GM18499 (cell line): ENCODE measurements around the gene LCE1E.

Experiments
- ATAC-seq: cut with Tn5 transposase; IDR thresholded peaks from one replicate; pipeline ENCODE4 v1.9.1; 2021; ENCODE audit warnings: moderate number of reproducible peaks; ENCODE audit not compliant: insufficient read depth, unreplicated experiment

LCE1E gene

DNA sequence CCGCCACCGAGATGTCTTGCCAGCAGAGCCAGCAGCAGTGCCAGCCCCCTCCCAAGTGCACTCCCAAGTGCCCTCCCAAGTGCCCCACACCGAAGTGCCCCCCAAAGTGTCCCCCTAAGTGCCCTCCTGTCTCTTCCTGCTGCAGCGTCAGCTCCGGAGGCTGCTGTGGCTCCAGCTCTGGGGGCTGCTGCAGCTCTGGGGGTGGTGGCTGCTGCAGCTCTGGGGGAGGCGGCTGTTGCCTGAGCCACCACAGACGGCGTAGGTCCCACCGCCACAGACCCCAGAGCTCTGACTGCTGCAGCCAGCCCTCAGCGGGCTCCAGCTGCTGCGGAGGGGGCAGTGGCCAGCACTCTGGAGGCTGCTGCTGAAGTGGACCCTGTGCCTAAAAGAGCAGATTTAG lies 9.7 kb upstream of the LCE1E start:
- ATAC-seq: no peak

DNA sequence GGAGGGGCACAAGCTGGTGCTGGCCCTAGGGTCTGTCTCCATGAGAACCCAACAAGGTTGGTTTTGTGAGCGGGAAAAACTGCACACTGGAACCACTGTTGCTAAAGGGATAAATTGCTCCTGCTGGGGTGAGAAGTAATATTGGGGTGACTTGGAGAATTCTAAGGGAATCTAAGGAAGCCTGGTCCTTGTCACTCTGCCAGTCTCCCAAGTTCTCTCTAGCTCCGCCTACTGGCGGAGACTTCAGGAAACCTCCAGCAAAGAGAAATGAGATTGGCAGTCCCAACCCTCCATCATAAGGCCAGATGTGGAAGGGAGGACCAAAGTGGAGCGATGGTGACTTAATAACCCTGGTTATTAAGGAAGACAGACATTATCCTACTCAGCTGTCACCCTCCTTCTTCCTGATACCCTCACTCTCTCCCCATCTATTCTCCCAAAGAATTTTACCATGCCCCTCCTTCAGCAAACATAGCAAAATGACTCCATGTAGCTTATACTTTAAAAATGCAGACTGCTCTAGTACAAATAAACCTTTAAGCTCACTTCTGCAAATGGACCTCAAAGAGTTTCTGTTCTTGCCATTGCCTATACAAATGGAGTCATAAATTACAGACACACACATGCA lies 8.4 kb upstream of the LCE1E start:
- ATAC-seq: no peak

DNA sequence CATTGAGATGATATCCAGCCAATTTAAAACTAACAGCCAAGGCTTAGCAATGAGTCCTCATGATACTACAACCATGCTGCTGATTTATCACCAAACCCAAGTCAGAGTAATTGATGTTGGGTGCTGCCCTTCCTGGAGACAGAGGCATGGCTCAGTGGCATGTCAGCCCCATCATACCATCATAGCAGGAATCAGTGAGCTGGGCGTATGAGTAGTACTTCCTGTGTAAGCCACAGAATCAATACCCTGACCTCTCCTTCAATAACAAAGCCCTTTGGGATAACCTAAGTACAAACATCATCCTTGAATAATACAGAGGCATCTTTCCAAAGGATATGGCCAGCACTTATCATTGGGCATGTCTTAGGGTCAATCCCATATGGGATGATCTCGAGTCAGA lies 3.0 kb upstream of the LCE1E start:
- no peak for ATAC-seq

DNA sequence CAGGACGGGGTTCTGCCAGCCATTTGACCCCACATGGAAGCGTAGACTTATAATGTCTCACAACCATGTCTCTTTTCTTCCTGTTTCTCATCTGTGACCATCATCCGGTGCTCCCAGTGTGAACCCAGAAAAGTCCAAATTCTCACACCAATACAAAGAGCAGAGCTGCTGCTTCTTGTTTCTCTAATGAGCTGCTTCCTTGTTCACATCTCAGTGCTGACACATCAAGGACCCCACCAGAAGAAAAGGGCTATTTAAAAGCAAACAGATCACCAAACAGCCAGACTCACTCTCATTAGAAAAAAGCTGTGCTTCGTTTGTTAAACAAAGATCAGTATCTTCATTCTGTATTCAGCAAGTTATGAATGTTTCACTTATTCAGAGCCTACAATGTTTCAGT lies 9.6 kb downstream of the LCE1E start:
- no peak for ATAC-seq

- no peak for ATAC-seq
Measured at GRCh38 chr1:152796421-152796820, 10.4 kb downstream of the LCE1E start, which contains the start of gene LCE1D. Gene LCE1D (plus strand): TSS chr1:152796721. CDS start chr1:152797795, 1,074 bp downstream.

- ATAC-seq: no peak
Measured at GRCh38 chr1:152801333-152801732, 15.3 kb downstream of the LCE1E start.

DNA sequence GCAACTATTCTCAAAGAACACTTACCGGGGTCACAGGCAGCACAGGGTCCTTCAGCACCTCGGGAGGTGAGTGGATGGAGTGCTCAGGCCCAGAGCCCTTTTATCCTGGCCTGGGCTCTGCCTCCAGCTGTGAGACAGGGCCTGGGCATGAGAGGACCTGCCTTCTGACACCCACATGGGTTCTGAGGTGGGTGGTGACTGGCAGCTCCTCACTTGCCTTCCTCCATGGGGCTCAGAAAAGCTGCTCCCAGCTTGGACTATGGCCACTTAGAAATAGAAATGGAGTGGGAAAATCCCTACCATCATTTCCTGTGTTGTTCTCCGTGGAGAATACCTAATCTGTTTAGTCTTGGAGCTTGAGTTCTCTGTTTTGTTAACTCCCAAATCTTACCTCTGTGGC lies 20.5 kb downstream of the LCE1E start, which contains the start of gene LCE1C:
TSS of gene LCE1C (minus strand) at position 76 of the 400 bp plus-strand sequence. CDS start 1,173 bp downstream, outside the sequence.
- ATAC-seq: no peak

DNA sequence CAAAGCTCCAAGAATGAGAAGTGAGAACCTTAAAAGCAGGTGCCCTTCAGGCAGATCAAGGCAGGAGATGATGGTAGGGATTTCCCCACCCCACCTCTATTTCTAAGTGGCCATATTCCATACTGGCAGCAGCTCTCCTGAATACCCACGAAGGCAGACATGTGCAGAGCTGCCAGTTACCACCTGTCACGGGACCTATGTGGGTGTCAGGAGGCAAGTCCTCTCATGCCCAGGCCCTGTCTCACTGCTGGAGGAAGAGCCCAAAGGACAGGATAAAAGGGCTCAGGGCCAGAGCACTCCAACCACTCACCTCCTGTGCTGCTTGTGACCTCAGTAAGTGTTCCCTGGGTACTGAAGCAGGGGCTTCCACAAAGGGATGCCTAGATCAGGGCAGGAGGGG lies 25.0 kb downstream of the LCE1E start:
- ATAC-seq: no peak

DNA sequence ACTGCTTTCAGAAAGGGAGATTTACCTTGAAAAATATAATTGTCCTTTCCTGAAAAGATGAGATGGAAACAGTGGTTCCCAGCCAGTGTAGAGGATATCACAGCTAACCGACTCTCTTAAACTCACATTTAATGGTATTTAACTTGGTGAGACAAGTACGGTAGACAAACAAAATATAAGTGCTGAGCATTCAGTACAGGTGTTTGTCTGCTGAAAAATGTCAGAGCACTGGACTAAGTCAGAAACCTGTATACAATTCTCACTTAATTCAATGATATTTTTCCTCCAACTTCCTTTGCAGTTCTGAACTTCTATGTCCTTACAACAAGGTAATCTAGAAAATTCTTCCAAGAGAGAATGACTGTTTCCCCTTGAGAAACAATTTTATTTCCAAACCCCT lies 25.6 kb downstream of the LCE1E start, which contains the start of gene LCE1B:
TSS of gene LCE1B (plus strand) at position 301 of the 400 bp plus-strand sequence. CDS start 476 bp downstream, outside the sequence.
- ATAC-seq: no peak

GRCh38 chr1:152817309-152817708 lies 31.3 kb downstream of the LCE1E start:
- ATAC-seq: no peak

GRCh38 chr1:152823294-152823693 lies 37.2 kb downstream of the LCE1E start:
- no peak for ATAC-seq

GRCh38 chr1:152824964-152825363 lies 38.9 kb downstream of the LCE1E start:
- no peak for ATAC-seq

- ATAC-seq: no peak
Measured at GRCh38 chr1:152827173-152827572, 41.1 kb downstream of the LCE1E start, which contains the start of gene LCE1A. Gene LCE1A (plus strand): TSS chr1:152827473. CDS start chr1:152827473, 0 bp downstream.

- ATAC-seq: no peak
Measured at GRCh38 chr1:152836870-152837269, 50.8 kb downstream of the LCE1E start.
